ENCODE data around the gene GRK7.

Gene GRK7

GRCh38 chr3:141804447-141804777 is 41.2 kb downstream of the GRK7 start:
- no peak overlapping the region for H3K4me3 ChIP-seq (ENCODE audit: control insufficient read depth, low read depth, low read length)
- no peak for DNase-seq (ENCODE audit: low read depth)
- no peak for TF ChIP-seq CTCF (conservative IDR thresholded peaks at IDR 0.05; ENCODE audit: control insufficient read depth, insufficient read depth, low read depth, low read length)

GRCh38 chr3:141804778-141805639 is 41.8 kb downstream of the GRK7 start:
- TF ChIP-seq CTCF (conservative IDR thresholded peaks at IDR 0.05; ENCODE audit: control insufficient read depth, insufficient read depth, low read depth, low read length) = no peak
- no peak for DNase-seq (ENCODE audit: low read depth)

GRCh38 chr3:141807277-141808033 is 44.2 kb downstream of the GRK7 start:
- no peak for TF ChIP-seq CTCF (conservative IDR thresholded peaks at IDR 0.05; ENCODE audit: control insufficient read depth, insufficient read depth, low read depth, low read length)
- no peak overlapping the region for H3K4me3 ChIP-seq (ENCODE audit: control insufficient read depth, low read depth, low read length)
- DNase-seq (ENCODE audit: low read depth) = no peak

More at GRCh38 chr3:141804778-141805639, 41.8 kb downstream of the GRK7 start:
- no peak overlapping the region for H3K4me3 ChIP-seq (ENCODE audit: control insufficient read depth, low read depth, low read length)

GRCh38 chr3:141808586-141808985 is 45.4 kb downstream of the GRK7 start:
- no peak for DNase-seq (ENCODE audit: low read depth)
- no peak overlapping the region for H3K4me3 ChIP-seq (ENCODE audit: control insufficient read depth, low read depth, low read length)
- TF ChIP-seq CTCF (conservative IDR thresholded peaks at IDR 0.05; ENCODE audit: control insufficient read depth, insufficient read depth, low read depth, low read length) = no peak

GRCh38 chr3:141810161-141810560 is 47.0 kb downstream of the GRK7 start:
- no peak for DNase-seq (ENCODE audit: low read depth)
- no peak overlapping the region for H3K4me3 ChIP-seq (ENCODE audit: control insufficient read depth, low read depth, low read length)
- TF ChIP-seq CTCF (conservative IDR thresholded peaks at IDR 0.05; ENCODE audit: control insufficient read depth, insufficient read depth, low read depth, low read length) = no peak

- DNase-seq (ENCODE audit: low read depth) = no peak
- no peak overlapping the region for H3K4me3 ChIP-seq (ENCODE audit: control insufficient read depth, low read depth, low read length)
- TF ChIP-seq CTCF (conservative IDR thresholded peaks at IDR 0.05; ENCODE audit: control insufficient read depth, insufficient read depth, low read depth, low read length) = no peak
Measured at GRCh38 chr3:141811348-141811747, 48.1 kb downstream of the GRK7 start.
